Nephron (organoid): ENCODE measurements around the gene TLE1.

Experiments used
- H3K27ac Mint-ChIP-seq, 3 experiments: 2 replicates each; pipeline ENCODE4 v1.8.0; 2020; ENCODE audit warnings: mixed read lengths in 3 of 3, mild to moderate bottlenecking in 2 of 3, moderate library complexity in 1 of 3
- H3K27me3 Mint-ChIP-seq: 2 replicates; pipeline ENCODE4 v1.8.0; 2021; ENCODE audit warnings: low read depth, mild to moderate bottlenecking, moderate library complexity, mixed read lengths
- H3K36me3 Mint-ChIP-seq: 2 replicates; pipeline ENCODE4 v1.8.0; 2020; ENCODE audit warnings: low read depth, mixed read lengths
- H3K4me1 Mint-ChIP-seq: 2 replicates; pipeline ENCODE4 v1.8.0; 2020; ENCODE audit warnings: mixed read lengths
- H3K4me3 Mint-ChIP-seq, 3 experiments: 2 replicates each; pipeline ENCODE4 v1.8.0; 2020; ENCODE audit warnings: mild to moderate bottlenecking in 3 of 3, mixed read lengths in 3 of 3, moderate library complexity in 2 of 3
- H3K9me3 Mint-ChIP-seq: 2 replicates; pipeline ENCODE4 v1.8.0; 2020; ENCODE audit warnings: mixed read lengths
- TF ChIP-seq, protein P1 (sequence below), 3 experiments: fragments of 200-600 bp; sonication (generic); IDR thresholded peaks; one replicate each; pipeline ENCODE4 v1.5.0; 2021; ENCODE audit warnings: antibody characterized with exemption in 3 of 3; ENCODE audit not compliant: unreplicated experiment in 3 of 3

Gene TLE1

DNA sequence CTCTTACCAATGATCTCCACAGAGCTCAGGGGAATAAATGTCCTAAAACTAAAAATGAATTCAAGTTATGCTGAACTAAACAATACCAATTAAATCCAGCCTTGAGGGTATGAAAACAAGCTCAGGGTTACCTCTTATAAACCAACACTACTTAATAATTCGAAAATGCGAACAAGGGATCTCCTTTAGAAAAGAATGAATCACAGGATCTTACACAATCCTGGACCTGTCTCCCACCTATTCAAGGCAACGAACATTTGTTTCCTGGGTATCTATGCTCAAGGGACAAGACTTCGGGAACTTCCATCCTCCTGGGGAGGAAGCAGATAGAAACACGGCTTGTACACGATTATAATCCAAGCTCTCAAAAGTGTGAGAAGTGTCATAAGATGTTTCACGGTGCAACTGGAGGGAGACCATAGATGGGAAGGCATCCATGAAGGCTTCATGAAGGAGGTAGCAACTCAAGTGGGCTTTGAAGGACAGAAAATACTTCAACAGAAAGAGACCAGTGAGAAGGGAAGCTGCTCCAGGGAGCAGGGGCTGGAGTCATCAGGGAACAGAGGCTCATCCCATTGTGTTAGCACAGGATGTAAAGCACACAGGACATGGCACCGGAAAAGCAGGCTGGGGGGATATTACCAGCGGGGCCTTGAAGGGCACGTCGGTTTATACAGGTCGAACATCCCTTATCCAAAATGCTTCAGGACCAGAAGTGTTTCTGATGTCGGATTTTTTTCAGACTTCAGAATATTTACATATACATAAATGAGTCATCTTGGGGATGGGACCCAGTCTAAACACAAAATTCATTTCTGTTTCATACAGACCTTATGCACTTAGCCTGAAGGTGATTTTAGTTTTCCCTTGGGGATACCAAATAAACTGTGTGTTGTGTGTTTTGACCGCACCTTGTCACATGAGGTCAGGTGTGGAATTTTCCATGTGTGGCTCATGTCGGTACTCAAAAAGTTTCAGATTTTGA is 87.4 kb downstream of the TLE1 start:
- H3K9me3 Mint-ChIP-seq, result no peaks in the 10 kb centered on the region
- no peak overlapping the region for H3K4me3 Mint-ChIP-seq
- TF ChIP-seq, protein P1, sequence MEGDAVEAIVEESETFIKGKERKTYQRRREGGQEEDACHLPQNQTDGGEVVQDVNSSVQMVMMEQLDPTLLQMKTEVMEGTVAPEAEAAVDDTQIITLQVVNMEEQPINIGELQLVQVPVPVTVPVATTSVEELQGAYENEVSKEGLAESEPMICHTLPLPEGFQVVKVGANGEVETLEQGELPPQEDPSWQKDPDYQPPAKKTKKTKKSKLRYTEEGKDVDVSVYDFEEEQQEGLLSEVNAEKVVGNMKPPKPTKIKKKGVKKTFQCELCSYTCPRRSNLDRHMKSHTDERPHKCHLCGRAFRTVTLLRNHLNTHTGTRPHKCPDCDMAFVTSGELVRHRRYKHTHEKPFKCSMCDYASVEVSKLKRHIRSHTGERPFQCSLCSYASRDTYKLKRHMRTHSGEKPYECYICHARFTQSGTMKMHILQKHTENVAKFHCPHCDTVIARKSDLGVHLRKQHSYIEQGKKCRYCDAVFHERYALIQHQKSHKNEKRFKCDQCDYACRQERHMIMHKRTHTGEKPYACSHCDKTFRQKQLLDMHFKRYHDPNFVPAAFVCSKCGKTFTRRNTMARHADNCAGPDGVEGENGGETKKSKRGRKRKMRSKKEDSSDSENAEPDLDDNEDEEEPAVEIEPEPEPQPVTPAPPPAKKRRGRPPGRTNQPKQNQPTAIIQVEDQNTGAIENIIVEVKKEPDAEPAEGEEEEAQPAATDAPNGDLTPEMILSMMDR (IDR thresholded peaks at IDR 0.05; ENCODE audit: unreplicated experiment in 3 of 3), result no peak
- no peaks in the 10 kb centered on the region for H3K27me3 Mint-ChIP-seq
- peak overlapping the region; percentile 18 to 93 (median 25) for H3K27ac Mint-ChIP-seq
- H3K4me1 Mint-ChIP-seq, result peaks cover 43% of the 10 kb centered on the region
- peaks cover 82% of the 10 kb centered on the region for H3K36me3 Mint-ChIP-seq

GRCh38 chr9:81600631-81601030 is 88.7 kb downstream of the TLE1 start:
- Mint-ChIP-seq H3K9me3 (no peaks in the 10 kb centered on the region), H3K27ac (peak overlapping the region in 2 of 3 experiments; percentile 11 to 93), H3K4me3 (no peak overlapping the region), H3K36me3 (peaks cover 82% of the 10 kb centered on the region), H3K27me3 (no peaks in the 10 kb centered on the region), H3K4me1 (peaks cover 55% of the 10 kb centered on the region)
- TF ChIP-seq, protein P1 (IDR thresholded peaks at IDR 0.05; ENCODE audit: unreplicated experiment in 3 of 3), result no peak

GRCh38 chr9:81599837-81600236 is 89.5 kb downstream of the TLE1 start:
- Mint-ChIP-seq H3K27me3 (no peaks in the 10 kb centered on the region), H3K36me3 (peaks cover 80% of the 10 kb centered on the region), H3K4me3 (peak overlapping the region in 2 of 3 experiments; percentile 12 to 19), H3K9me3 (no peaks in the 10 kb centered on the region), H3K4me1 (peaks cover 50% of the 10 kb centered on the region), H3K27ac (peak overlapping the region; percentile 85 to 95 (median 93))
- TF ChIP-seq, protein P1 (IDR thresholded peaks at IDR 0.05; ENCODE audit: unreplicated experiment in 3 of 3), result no peak

DNA sequence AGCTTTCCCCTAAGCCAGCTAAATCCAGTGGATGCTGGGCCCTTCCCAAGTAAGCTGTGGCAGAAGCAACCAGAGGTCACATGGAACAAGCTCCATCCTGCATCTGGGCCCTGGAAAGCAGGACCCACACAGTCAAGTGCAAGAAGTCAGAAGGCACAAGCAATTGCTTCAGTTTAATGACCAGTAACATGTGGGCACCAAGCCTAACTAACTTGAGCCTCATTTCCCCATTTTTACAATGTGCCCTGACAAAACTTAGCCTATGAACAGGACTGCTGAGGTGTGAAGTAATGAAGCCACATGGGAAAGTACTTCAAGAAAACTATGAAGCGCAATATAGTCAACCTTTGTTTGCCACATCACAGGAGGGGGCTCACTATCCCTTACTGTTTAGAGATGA is 90.5 kb downstream of the TLE1 start:
- H3K9me3 Mint-ChIP-seq, result no peaks in the 10 kb centered on the region

DNA sequence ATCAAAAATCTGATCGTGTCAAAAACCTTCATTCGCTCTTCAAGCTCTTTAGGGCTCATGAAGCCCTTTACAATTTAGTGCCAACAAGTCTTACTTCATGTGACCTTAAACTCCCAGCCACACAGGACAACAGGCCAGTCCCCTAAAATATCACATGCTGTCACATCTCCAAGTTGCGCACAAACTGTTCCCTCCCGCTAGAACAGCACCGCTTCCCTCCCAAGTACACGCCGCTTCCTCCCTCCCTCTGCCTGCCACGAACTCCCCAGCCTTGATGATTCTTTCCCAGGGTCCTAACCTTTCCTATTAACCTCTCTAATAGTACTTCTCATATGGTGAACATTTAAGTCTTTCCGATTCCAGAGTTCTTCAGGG is 91.2 kb downstream of the TLE1 start:
- Mint-ChIP-seq H3K27ac (peak overlapping the region; percentile 13 to 27 (median 13)), H3K9me3 (no peaks in the 10 kb centered on the region), H3K4me3 (no peak overlapping the region), H3K4me1 (peaks cover 43% of the 10 kb centered on the region), H3K36me3 (peaks cover 80% of the 10 kb centered on the region), H3K27me3 (no peaks in the 10 kb centered on the region)
- TF ChIP-seq, protein P1 (IDR thresholded peaks at IDR 0.05; ENCODE audit: unreplicated experiment in 3 of 3), result no peak

More for the DNA sequence above, 90.5 kb downstream of the TLE1 start:
- Mint-ChIP-seq H3K27ac (peak overlapping the region in 1 of 3 experiments; percentile 27), H3K27me3 (no peaks in the 10 kb centered on the region), H3K4me3 (no peak overlapping the region), H3K4me1 (peaks cover 41% of the 10 kb centered on the region), H3K36me3 (peaks cover 80% of the 10 kb centered on the region)
- TF ChIP-seq, protein P1 (IDR thresholded peaks at IDR 0.05; ENCODE audit: unreplicated experiment in 3 of 3), result no peak
